B cell (primary cell): ENCODE data around the gene LENEP.

ENCODE experiments used
- EZH2 ChIP-seq: IDR thresholded peaks from 2 replicates; pipeline ENCODE4 v1.6.1; 2012; ENCODE audit warnings: borderline replicate concordance, low read depth, mild to moderate bottlenecking, moderate library complexity, low read length; ENCODE audit not compliant: insufficient read depth, poor library complexity, severe bottlenecking
- TF ChIP-seq, protein P1 (sequence below): fragments of 200-600 bp; IDR thresholded peaks from one replicate; pipeline ENCODE4 v1.8.0; 2022; ENCODE audit warnings: antibody characterized with exemption, mild to moderate bottlenecking

DNA sequence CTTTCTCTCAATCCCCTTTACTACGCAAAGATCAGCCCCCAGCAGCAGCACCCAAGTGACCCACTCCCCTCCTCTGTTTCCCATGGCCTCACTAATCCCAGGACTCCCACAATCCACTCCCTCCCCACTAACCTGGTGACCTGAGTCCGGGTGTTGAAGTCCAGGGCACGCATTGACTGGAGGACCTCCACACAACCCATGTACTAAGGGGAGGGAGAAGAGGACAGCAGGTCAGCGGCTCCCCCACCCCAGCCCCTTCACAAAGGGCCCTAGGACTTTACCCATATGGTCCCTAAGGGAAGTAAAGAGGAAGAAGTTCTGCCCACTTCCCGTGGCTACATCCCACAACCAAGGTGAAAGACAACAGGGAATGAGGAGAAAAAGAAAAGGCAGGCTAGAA lies 24.1 kb upstream of the LENEP start:
- TF ChIP-seq, protein P1, sequence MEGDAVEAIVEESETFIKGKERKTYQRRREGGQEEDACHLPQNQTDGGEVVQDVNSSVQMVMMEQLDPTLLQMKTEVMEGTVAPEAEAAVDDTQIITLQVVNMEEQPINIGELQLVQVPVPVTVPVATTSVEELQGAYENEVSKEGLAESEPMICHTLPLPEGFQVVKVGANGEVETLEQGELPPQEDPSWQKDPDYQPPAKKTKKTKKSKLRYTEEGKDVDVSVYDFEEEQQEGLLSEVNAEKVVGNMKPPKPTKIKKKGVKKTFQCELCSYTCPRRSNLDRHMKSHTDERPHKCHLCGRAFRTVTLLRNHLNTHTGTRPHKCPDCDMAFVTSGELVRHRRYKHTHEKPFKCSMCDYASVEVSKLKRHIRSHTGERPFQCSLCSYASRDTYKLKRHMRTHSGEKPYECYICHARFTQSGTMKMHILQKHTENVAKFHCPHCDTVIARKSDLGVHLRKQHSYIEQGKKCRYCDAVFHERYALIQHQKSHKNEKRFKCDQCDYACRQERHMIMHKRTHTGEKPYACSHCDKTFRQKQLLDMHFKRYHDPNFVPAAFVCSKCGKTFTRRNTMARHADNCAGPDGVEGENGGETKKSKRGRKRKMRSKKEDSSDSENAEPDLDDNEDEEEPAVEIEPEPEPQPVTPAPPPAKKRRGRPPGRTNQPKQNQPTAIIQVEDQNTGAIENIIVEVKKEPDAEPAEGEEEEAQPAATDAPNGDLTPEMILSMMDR: no peak
- no peak for TF ChIP-seq EZH2
